Measurements from ENCODE around the gene CFAP45. TPM values are rescaled to one million over a fixed set of nuclear protein-coding genes. Genes with fewer than 3 reads are reported as not detected.
A peak's percentile ranks its signal among the peaks of the same experiment; 100 is the strongest.

CFAP45 gene
- total RNA-seq, 2 donors from 2014 or later: 0.38 to 3.0 TPM

DNA sequence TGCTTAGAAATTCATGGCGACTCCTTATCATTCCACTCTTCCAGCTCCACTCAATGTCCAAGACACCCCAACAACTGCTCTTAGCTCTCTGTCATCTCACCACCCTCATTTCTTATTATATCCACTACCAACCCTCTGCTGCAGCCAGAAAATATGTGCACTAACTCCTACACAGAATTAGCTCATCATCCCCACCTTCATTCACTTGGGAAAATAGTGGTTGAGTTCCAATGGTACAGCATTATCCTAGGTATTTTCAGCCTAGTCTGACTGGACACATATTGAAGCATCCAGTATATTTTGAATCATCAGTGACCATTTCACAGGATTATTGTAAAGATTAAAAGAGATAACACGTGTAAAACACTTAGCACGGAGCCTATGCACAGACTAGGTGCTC lies 20.8 kb downstream of the CFAP45 start:
- no peaks in the 10 kb centered on the region for H3K36me3 Mint-ChIP-seq
- no peak overlapping the region for H3K4me3 Mint-ChIP-seq
- peaks cover 13 to 19% of the 10 kb centered on the region in 2 donors for H3K27me3 Mint-ChIP-seq
- H3K27ac Mint-ChIP-seq: no peak overlapping the region
- DNase-seq (ENCODE audit: low spot score) (no peak), ATAC-seq (no peak)
- no peaks in the 10 kb centered on the region for H3K4me1 Mint-ChIP-seq (ENCODE audit: low read depth in 2 of 2)
- H3K9me3 Mint-ChIP-seq: no peaks in the 10 kb centered on the region

DNA sequence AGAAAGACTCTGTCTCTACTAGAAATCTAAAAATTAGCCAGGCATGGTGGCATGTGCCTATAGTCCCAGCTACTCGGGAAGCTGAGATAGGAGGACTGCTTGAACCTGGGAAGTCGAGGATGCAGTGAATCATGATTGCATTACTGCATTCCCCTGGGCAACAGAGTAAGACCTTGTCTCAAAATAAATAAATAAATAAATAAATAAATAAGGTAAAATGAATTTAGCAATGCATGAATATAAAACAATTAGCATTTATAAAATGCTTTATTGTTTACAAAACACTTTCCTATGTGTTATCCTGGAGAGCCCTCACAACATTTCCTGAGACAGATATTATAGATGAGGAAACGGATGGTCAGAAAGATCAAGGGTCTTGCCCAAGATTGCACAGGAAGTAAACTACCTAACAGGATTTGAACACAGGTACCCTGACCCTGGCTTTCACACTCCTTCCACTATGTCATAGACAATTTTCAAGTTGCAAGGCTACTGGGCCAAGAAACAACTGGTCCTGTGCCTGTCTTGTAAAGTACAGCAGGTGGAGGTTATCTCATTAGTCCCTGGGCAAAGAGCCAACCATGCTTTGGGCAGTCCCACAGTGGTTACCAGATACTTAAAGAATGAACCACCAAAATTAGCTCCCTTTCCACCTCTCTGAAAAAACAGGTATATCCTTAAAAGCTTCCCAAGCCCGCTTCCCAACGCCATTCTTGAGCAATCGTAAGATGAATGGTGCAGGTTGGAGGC lies 22.1 kb downstream of the CFAP45 start:
- Mint-ChIP-seq H3K4me3 (no peak overlapping the region), H3K27ac (no peak overlapping the region), H3K27me3 (peaks cover 14 to 19% of the 10 kb centered on the region in 2 donors), H3K4me1 (ENCODE audit: low read depth in 2 of 2) (no peaks in the 10 kb centered on the region), H3K36me3 (no peaks in the 10 kb centered on the region), H3K9me3 (no peaks in the 10 kb centered on the region)
- no peak for DNase-seq (ENCODE audit: low spot score)
- no peak for ATAC-seq

DNA sequence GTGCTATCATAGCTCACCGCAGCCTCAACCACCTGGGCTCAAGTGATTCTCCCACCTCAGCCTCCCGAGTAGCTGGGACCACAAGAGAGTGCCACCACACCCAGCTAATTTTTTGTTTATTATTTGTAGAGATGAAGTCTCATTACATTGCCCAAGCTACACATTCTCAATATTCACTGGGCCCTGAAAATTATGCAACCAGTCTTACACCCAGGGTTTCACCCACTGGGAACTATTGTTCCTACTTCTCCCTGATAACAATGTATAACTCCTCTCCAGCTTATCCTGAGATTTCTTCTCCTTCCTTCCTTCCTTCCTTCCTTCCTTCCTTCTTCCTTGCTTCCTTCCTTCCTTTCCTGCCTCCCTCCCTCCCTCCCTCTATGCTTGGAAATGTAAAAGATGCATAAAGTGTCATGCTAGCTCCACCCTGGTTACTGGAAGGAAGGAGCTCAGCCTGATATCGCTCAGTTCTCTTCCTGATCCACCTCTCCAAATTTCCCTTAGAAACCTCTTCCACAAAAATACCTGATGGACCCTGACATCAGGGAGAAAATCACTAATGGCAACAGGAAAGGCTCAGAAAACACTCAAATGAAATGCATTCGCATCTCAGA lies 26.3 kb downstream of the CFAP45 start:
- Mint-ChIP-seq H3K36me3 (no peaks in the 10 kb centered on the region), H3K27me3 (peaks cover 10 to 13% of the 10 kb centered on the region in 2 donors), H3K27ac (no peak overlapping the region), H3K4me1 (ENCODE audit: low read depth in 2 of 2) (peaks cover 2 to 4% of the 10 kb centered on the region in 2 donors), H3K4me3 (no peak overlapping the region), H3K9me3 (no peaks in the 10 kb centered on the region)
- DNase-seq (ENCODE audit: low spot score) (no peak), ATAC-seq (no peak)

DNA sequence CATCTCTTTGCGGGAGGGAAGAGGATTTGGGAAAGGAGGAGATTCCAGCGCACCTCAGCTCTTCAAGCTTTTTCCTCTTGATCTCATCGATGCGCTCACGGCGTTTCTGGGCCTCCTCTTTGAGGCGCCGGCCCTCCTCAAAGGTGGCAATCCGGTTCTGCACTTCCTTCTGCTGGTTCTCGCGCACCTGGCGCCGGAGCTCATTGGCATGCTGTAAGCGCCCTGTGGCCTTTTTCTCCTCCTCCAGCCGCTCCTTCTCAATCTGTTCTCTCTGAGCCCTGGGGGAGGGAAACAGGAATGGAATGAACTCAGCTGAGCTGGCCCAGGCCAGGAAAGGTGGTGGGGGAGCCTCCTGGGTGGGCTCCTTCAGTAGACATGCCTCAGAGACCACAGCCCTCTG lies 27.1 kb downstream of the CFAP45 start:
- DNase-seq (ENCODE audit: low spot score) (no peak), ATAC-seq (no peak)
- Mint-ChIP-seq H3K27me3 (peaks cover 10 to 12% of the 10 kb centered on the region in 2 donors), H3K27ac (no peak overlapping the region), H3K4me3 (no peak overlapping the region), H3K4me1 (ENCODE audit: low read depth in 2 of 2) (peaks cover 2 to 4% of the 10 kb centered on the region in 2 donors), H3K36me3 (no peaks in the 10 kb centered on the region), H3K9me3 (no peaks in the 10 kb centered on the region)

DNA sequence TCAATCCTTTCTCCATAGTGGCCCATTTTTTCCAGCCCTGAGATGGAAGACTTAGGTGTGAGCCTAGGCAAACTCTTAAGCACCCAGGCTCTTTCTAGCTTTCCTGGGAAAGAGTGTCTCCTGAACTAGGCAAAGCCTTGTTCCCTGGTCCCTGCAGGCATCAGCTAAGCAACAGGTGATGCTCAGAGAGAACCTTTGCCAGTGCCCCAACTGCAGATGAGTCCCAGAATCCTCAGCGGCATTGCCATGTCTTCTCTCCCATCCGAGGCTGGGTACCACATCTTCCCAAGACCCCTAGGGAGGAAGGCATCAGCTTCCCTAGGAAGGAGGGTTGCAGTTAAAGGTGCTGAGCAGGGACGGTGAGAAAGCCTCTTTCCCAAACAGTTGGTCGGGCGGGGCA lies 29.3 kb downstream of the CFAP45 start:
- H3K27ac Mint-ChIP-seq: no peak overlapping the region

DNA sequence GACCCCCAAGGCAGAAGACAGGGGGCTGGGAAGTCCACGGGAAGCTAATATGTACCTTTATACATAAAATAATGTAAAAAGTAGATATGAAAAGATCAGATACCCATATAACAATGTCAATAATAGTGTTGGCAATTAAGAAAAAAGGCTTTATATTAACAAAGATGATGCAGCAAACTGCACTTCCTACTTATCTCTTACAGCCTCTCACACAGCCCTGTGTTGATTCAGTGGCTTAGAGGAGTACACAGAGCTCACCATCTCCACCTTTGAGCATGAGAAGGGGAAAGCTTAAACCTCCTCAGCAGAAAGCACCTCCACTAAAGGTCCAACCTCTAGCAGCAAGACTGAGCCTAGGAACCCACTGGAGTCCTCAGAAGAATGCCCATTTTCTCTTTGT lies 30.4 kb downstream of the CFAP45 start:
- Mint-ChIP-seq H3K9me3 (no peaks in the 10 kb centered on the region), H3K4me3 (no peak overlapping the region), H3K27me3 (peaks cover 0 to 18% of the 10 kb centered on the region in 2 donors), H3K27ac (no peak overlapping the region), H3K36me3 (no peaks in the 10 kb centered on the region), H3K4me1 (ENCODE audit: low read depth in 2 of 2) (peaks cover 13 to 14% of the 10 kb centered on the region in 2 donors)
- ATAC-seq: no peak
- DNase-seq (ENCODE audit: low spot score): no peak

More for the DNA sequence above, 29.3 kb downstream of the CFAP45 start:
- no peak overlapping the region for H3K4me3 Mint-ChIP-seq
- peaks cover 13 to 14% of the 10 kb centered on the region in 2 donors for H3K4me1 Mint-ChIP-seq (ENCODE audit: low read depth in 2 of 2)
- H3K27me3 Mint-ChIP-seq: peaks cover under 1 to 14% of the 10 kb centered on the region in 2 donors
- H3K36me3 Mint-ChIP-seq: no peaks in the 10 kb centered on the region
- DNase-seq (ENCODE audit: low spot score) (no peak), ATAC-seq (no peak)
- H3K9me3 Mint-ChIP-seq: no peaks in the 10 kb centered on the region

DNA sequence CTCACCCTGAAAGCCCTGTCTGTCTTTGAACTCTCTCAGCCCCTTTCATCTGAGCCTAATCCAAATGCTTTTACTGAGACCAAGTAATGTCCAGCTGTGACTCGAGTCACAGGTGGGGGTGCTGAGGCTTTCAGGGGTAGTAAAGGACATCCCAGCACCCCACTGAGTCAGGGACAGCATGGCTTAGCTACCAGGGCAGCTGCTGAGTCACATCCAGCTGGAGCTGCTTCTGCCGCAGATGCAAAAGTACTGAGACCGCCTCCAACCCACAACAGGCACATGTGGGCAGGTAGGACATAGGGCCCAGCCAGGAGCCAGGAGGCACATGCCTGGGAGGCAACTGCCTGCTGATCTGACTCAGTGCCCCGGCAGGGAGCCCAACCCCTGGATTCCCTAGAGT lies 30.8 kb downstream of the CFAP45 start:
- ATAC-seq: peak in 1 of 2 donors; percentile 46

DNA sequence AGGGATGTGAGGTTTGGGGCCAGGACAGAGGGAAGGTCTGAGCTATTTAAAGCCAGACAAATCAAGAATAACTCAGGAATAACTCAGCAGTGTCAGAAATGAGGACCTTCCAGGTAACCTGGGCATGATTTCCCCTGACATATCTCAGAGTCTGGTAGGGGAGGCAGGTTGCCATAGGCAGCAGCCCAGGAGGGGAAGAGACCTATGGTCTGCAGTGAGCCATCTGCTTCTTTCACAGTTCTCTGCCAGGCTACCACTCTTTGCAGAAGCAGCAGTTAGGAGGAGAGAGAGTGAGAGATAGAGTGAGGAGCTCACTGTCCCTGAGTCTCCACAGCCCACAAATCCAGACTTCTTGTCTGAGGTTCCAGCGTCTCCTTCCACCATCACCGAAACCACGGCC lies 31.2 kb downstream of the CFAP45 start:
- H3K27ac Mint-ChIP-seq: no peak overlapping the region
- ATAC-seq: peak in 1 of 2 donors; percentile 13

More for the DNA sequence above, 30.8 kb downstream of the CFAP45 start:
- Mint-ChIP-seq H3K36me3 (no peaks in the 10 kb centered on the region), H3K9me3 (no peaks in the 10 kb centered on the region), H3K27ac (no peak overlapping the region), H3K4me3 (no peak overlapping the region), H3K4me1 (ENCODE audit: low read depth in 2 of 2) (peaks cover 13 to 14% of the 10 kb centered on the region in 2 donors), H3K27me3 (peaks cover 0 to 18% of the 10 kb centered on the region in 2 donors)
- DNase-seq (ENCODE audit: low spot score): no peak

DNA sequence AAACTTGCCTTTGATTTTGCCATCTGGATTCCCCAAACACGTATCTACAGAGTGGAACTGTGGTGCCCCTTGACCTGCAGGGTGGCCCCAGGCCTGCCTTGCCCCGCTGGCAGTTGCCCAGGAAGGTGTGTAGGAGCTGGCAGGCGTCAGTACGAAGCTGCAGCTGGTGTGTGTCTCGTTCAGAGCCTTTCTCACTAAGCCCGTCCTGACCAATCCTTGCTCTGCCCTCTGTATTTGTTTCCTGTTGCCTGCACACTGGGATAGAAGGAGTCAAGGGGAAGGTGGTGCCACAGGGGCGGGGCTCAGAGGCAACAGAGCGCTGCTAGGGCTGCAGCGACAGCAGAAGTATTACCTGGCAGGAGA lies 32.3 kb downstream of the CFAP45 start:
- DNase-seq (ENCODE audit: low spot score) (no peak), ATAC-seq (no peak)
- Mint-ChIP-seq H3K27me3 (peaks cover 0 to 18% of the 10 kb centered on the region in 2 donors), H3K4me3 (no peak overlapping the region), H3K4me1 (ENCODE audit: low read depth in 2 of 2) (peaks cover 13 to 14% of the 10 kb centered on the region in 2 donors), H3K36me3 (no peaks in the 10 kb centered on the region), H3K9me3 (no peaks in the 10 kb centered on the region), H3K27ac (no peak overlapping the region)

More for the DNA sequence above, 31.2 kb downstream of the CFAP45 start:
- DNase-seq (ENCODE audit: low spot score): no peak
- H3K36me3 Mint-ChIP-seq: no peaks in the 10 kb centered on the region
- no peaks in the 10 kb centered on the region for H3K9me3 Mint-ChIP-seq
- peaks cover 13 to 14% of the 10 kb centered on the region in 2 donors for H3K4me1 Mint-ChIP-seq (ENCODE audit: low read depth in 2 of 2)
- H3K4me3 Mint-ChIP-seq: no peak overlapping the region
- H3K27me3 Mint-ChIP-seq: peaks cover 0 to 18% of the 10 kb centered on the region in 2 donors

DNA sequence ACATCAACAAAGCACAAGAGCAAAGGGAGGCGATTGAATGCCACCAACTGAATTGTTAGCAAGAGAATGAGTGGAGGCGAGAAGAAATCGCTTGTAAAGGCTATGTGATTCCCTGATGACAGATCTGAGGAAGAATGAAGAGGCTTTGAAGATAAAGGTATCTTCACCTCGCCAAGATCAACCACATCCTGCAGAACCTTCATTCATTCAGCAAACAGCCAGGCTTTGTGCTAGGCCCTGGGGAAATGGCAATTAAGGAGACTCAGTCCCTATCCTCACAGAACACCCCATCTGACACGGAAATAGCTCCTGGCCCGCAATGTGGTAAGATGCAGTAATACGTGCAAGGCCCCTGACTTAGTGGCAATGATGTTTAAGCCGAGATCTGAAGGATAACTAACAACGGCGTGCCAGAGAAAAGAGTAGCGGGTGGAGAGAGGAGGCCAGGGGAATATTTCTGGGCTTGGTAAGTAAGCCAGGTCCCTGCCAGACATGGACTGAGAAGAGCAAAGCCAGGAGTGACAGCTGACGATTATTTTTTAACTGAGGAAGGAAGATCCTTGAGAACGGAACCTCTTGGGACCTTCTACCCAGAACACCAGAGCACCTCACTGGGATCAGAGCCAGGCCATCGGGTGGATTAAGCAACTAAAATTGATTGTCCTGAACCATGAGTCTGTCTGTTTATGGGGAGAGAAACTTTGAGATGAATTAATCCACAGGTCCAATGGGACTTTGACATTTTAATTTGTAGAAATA lies 32.9 kb downstream of the CFAP45 start:
- Mint-ChIP-seq H3K27ac (peak overlapping the region in 1 of 2 donors; percentile 4), H3K27me3 (peaks cover 0 to 18% of the 10 kb centered on the region in 2 donors), H3K36me3 (no peaks in the 10 kb centered on the region), H3K4me1 (ENCODE audit: low read depth in 2 of 2) (peaks cover 13 to 14% of the 10 kb centered on the region in 2 donors), H3K9me3 (no peaks in the 10 kb centered on the region), H3K4me3 (no peak overlapping the region)
- no peak for ATAC-seq
- DNase-seq (ENCODE audit: low spot score): no peak

DNA sequence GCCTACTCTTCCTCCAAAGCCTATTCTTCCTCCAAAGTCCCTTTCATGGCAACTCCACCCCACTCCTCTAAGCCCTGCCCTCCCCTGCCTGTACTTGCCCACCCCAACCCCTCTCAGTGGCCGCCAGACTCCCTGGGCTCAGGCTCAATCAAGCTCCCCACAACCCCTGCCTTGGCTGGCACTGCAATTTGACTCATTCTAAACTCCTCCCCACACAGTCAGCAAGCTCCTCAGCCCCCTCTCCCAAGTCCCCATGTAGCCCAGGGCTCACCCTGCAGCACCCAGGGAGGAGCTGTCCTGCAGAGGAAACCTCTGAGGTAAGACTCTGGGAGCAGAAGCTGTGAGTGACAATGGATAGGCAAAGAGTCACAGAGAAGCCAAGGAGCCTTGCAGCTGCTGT lies 33.9 kb downstream of the CFAP45 start:
- H3K27me3 Mint-ChIP-seq: peaks cover 0 to 20% of the 10 kb centered on the region in 2 donors
- no peaks in the 10 kb centered on the region for H3K36me3 Mint-ChIP-seq
- H3K4me1 Mint-ChIP-seq (ENCODE audit: low read depth in 2 of 2): peaks cover 13 to 14% of the 10 kb centered on the region in 2 donors
- no peak overlapping the region for H3K4me3 Mint-ChIP-seq
- H3K27ac Mint-ChIP-seq: no peak overlapping the region
- no peaks in the 10 kb centered on the region for H3K9me3 Mint-ChIP-seq
- DNase-seq (ENCODE audit: low spot score) (no peak), ATAC-seq (no peak)

DNA sequence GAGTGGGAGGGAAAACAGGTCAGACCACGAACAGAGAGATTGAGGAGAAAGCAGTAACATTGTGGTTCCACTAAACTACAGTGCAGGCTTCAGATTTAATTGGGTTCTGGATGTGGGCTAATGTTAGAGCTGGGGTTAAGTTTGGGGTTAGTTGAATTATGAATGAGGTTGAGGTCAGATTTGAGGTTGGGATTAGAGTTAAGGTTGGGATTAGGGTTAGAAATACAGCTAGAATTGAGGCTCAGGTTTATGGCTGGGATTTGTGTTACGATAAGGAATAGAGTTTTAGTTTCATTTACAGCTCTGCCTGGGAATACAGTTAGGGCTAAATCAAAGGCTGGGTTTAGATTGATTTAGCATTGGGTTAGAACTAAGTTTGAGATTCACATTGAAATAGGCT lies 35.7 kb downstream of the CFAP45 start:
- Mint-ChIP-seq H3K36me3 (no peaks in the 10 kb centered on the region), H3K27me3 (peaks cover 0 to 20% of the 10 kb centered on the region in 2 donors), H3K4me3 (no peak overlapping the region), H3K9me3 (no peaks in the 10 kb centered on the region), H3K27ac (no peak overlapping the region), H3K4me1 (ENCODE audit: low read depth in 2 of 2) (peaks cover 13 to 14% of the 10 kb centered on the region in 2 donors)
- no peak for ATAC-seq
- DNase-seq (ENCODE audit: low spot score): no peak

DNA sequence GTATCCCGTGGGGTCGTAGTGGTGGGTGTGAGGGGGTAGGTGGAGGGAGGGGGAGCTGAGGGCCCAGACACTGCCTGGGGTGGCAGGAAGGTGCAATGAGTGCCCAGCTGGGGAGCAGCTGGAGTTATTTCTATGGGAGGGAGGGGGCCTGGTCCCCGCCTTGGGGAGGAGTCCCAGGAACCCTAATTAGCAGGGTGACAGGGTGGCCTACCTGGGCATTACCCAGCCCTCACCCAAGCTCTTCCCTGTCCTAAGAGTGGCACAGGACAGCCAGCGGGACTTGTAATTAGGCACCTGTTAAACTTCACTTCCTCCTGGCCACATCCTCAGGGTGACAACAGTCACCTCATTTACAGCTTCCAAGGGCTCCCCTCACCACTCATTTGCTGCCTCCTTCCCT lies 37.4 kb downstream of the CFAP45 start, which contains the start of gene VSIG8:
Gene VSIG8, minus strand, starts transcription at position 101 of the 400 bp plus-strand sequence. CDS start 136 bp downstream, outside the sequence.
- Mint-ChIP-seq H3K4me1 (ENCODE audit: low read depth in 2 of 2) (peaks cover 9 to 10% of the 10 kb centered on the region in 2 donors), H3K27me3 (peaks cover 0 to 20% of the 10 kb centered on the region in 2 donors), H3K27ac (no peak within 1 kb of the TSS), H3K9me3 (no peaks in the 10 kb centered on the region), H3K36me3 (no peaks in the 10 kb centered on the region), H3K4me3 (no peak within 1 kb of the TSS)
- ATAC-seq: no peak
- DNase-seq (ENCODE audit: low spot score): no peak

DNA sequence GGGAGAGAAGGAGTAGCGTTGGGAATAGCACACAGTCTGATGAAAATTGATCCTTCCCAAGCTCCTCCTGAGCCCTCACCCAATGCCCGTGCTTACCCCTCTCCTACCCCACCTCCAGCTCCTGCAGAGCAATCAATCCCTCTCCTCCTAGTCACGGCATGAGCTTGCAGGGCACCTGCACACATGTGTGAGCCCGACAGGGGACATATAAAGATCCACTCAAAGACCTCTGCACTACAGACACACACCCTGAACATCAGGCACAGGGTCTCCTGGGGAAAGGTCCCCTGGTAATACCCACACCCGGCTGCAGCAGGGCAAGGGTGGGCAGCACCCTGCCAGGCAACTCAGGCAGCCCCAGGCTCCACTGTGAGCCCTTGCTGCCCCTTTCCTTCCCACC lies 37.9 kb downstream of the CFAP45 start:
- no peak for DNase-seq (ENCODE audit: low spot score)
- Mint-ChIP-seq H3K4me1 (ENCODE audit: low read depth in 2 of 2) (peaks cover 8% of the 10 kb centered on the region in 2 donors), H3K27ac (no peak overlapping the region), H3K36me3 (no peaks in the 10 kb centered on the region), H3K27me3 (peaks cover 0 to 18% of the 10 kb centered on the region in 2 donors), H3K4me3 (no peak overlapping the region), H3K9me3 (no peaks in the 10 kb centered on the region)
- ATAC-seq: no peak

All from natural killer cell treated with Interleukin-12 subunit alpha and Interleukin-12 subunit beta and Interleukin-15 and Interleukin-18, amount 100 ng/mL, for 72 hours (primary cell).